CD14-positive monocyte (primary cell): ENCODE data around the gene SH3BGRL2. TPM values are rescaled to one million over a fixed set of nuclear protein-coding genes. Genes with fewer than 3 reads are reported as not detected.

Experiments
- DNase-seq, 3 donors: peaks; one replicate each; pipeline ENCODE4 v3.0.0-alpha.2; 2011 to 2022
- H2AFZ ChIP-seq: 2 replicates; pipeline ENCODE4 v1.6.0; 2012; ENCODE audit warnings: mild to moderate bottlenecking, low read depth, low read length, inconsistent platforms; ENCODE audit not compliant: insufficient read depth, poor library complexity, severe bottlenecking
- H3K27ac ChIP-seq, 2 donors: 1 replicate in 1 of 2; 2 replicates in 1 of 2; pipeline ENCODE4 v1.5.1; 2012 to 2013; ENCODE audit warnings: low read length in 2 of 2, control low read depth in 1 of 2, inconsistent platforms in 1 of 2, low read depth in 1 of 2, mild to moderate bottlenecking in 1 of 2
- H3K27me3 ChIP-seq, 2 donors: one replicate each; pipeline versions ENCODE4 v1.6.0 to v1.6.1; 2011 to 2013; ENCODE audit warnings: low read length in 2 of 2; ENCODE audit not compliant: control insufficient read depth in 2 of 2, insufficient read depth in 2 of 2
- H3K36me3 ChIP-seq, 2 donors: replicated peaks in 1 of 2; 1 replicate in 1 of 2; 2 replicates in 1 of 2; pipeline versions ENCODE4 v1.5.1 to v1.6.1; 2012 to 2013; ENCODE audit warnings: low read length in 2 of 2, control low read depth in 1 of 2, inconsistent platforms in 1 of 2, mild to moderate bottlenecking in 1 of 2; ENCODE audit not compliant: insufficient read depth in 2 of 2, control insufficient read depth in 1 of 2
- H3K4me1 ChIP-seq, 2 donors: 1 replicate in 1 of 2; 2 replicates in 1 of 2; pipeline versions ENCODE4 v1.5.1 to v1.6.1; 2012 to 2013; ENCODE audit warnings: low read length in 2 of 2, control low read depth in 1 of 2, inconsistent platforms in 1 of 2, mild to moderate bottlenecking in 1 of 2, moderate library complexity in 1 of 2; ENCODE audit not compliant: insufficient read depth in 2 of 2, control insufficient read depth in 1 of 2
- H3K4me2 ChIP-seq: replicated peaks from 2 replicates; pipeline ENCODE3; 2012; ENCODE audit warnings: low read length, moderate library complexity, mild to moderate bottlenecking; ENCODE audit not compliant: poor library complexity, severe bottlenecking; ENCODE audit errors: extremely low read depth
- H3K4me3 ChIP-seq, 3 experiments: fragments of 200-600 bp in 1 of 3; sonication (generic) in 1 of 3; replicated peaks in 1 of 3; 1 replicate in 2 of 3; 2 replicates in 1 of 3; pipeline ENCODE4 v1.5.1; 2011 to 2013; ENCODE audit warnings: low read length in 3 of 3, mild to moderate bottlenecking in 3 of 3, control low read depth in 2 of 3, low read depth in 2 of 3, inconsistent platforms in 1 of 3, moderate library complexity in 1 of 3
- H3K79me2 ChIP-seq: 2 replicates; pipeline ENCODE4 v1.6.0; 2012; ENCODE audit warnings: mild to moderate bottlenecking, control low read depth, inconsistent platforms, low read length, moderate library complexity; ENCODE audit not compliant: insufficient read depth
- H3K9ac ChIP-seq: 2 replicates; pipeline ENCODE4 v1.6.0; 2017; ENCODE audit warnings: low read length, mild to moderate bottlenecking; ENCODE audit not compliant: insufficient read depth, poor library complexity, severe bottlenecking
- H3K9me3 ChIP-seq, 2 donors: replicated peaks in 1 of 2; 1 replicate in 1 of 2; 2 replicates in 1 of 2; pipeline versions ENCODE4 v1.5.1 to v1.6.1; 2012 to 2013; ENCODE audit warnings: low read length in 2 of 2, control low read depth in 1 of 2; ENCODE audit not compliant: control insufficient read depth in 1 of 2, insufficient read depth in 1 of 2
- H4K20me1 ChIP-seq: 2 replicates; pipeline ENCODE4 v1.6.0; 2012; ENCODE audit warnings: mild to moderate bottlenecking, low read length, control low read depth, moderate library complexity; ENCODE audit not compliant: insufficient read depth
- H3K27ac Mint-ChIP-seq, 7 donors: one replicate each; pipeline ENCODE4 v1.8.0; 2020; ENCODE audit warnings: mild to moderate bottlenecking in 7 of 7, mixed read lengths in 7 of 7, moderate library complexity in 6 of 7, inconsistent platforms in 2 of 7
- H3K27me3 Mint-ChIP-seq, 3 donors: one replicate each; pipeline ENCODE4 v1.8.0; 2021 to 2022; ENCODE audit warnings: low read depth in 3 of 3, mild to moderate bottlenecking in 3 of 3, mixed read lengths in 3 of 3, moderate library complexity in 3 of 3, inconsistent platforms in 1 of 3
- H3K36me3 Mint-ChIP-seq, 2 donors: one replicate each; pipeline ENCODE4 v1.8.0; 2020; ENCODE audit warnings: mixed read lengths in 2 of 2, inconsistent platforms in 1 of 2, mild to moderate bottlenecking in 1 of 2
- H3K4me1 Mint-ChIP-seq: one replicate; pipeline ENCODE4 v1.8.0; 2020; ENCODE audit warnings: mild to moderate bottlenecking, mixed read lengths
- H3K4me3 Mint-ChIP-seq, 2 donors: one replicate each; pipeline ENCODE4 v1.8.0; 2020; ENCODE audit warnings: mild to moderate bottlenecking in 2 of 2, mixed read lengths in 2 of 2, moderate library complexity in 1 of 2
- H3K9me3 Mint-ChIP-seq, 7 donors: one replicate each; pipeline ENCODE4 v1.8.0; 2020 to 2022; ENCODE audit warnings: mixed read lengths in 7 of 7, mild to moderate bottlenecking in 6 of 7, moderate library complexity in 6 of 7, inconsistent platforms in 2 of 7
- WGBS: methylation state at CpG from one replicate; pipeline ENCODE4 v1.1.5; 2013; ENCODE audit warnings: missing lambda C conversion rate; ENCODE audit not compliant: insufficient coverage; 5-methylcytosine and 5-hydroxymethylcytosine counted together
- intact Hi-C, 2 donors: fragments of 100-400 bp; cut with micrococcal nuclease; formaldehyde crosslinking; loops; one replicate each; pipeline versions ENCODE4 v1.15.0 to v1.15.1; 2023
- polyA plus RNA-seq, 3 donors: library from polyadenylated mRNA; depleted of rRNA in 1 of 3; unstranded in 2 of 3; stranded (reverse) in 1 of 3; fragments of 300-500 nt in 2 of 3; fragments of >200 nt in 1 of 3; fragmentation: Illumina TruSeq in 2 of 3; gene quantifications; 1 replicate in 2 of 3; 2 replicates in 1 of 3; pipeline ENCODE4 v1.2.3, GENCODE V29; 2012 to 2021
- TF ChIP-seq, protein P1 (sequence below): fragments of 200-600 bp; IDR thresholded peaks from one replicate; pipeline ENCODE4 v1.8.0; 2022; ENCODE audit warnings: antibody characterized with exemption, mild to moderate bottlenecking

The SH3BGRL2 gene
- polyA plus RNA-seq, 3 donors = 0.03 to 0.30 (median 0.28) TPM

GRCh38 chr6:79670789-79671188, 39.7 kb downstream of the SH3BGRL2 start:
- Mint-ChIP-seq H3K27ac (no peak overlapping the region), H3K4me1 (no peaks in the 10 kb centered on the region), H3K36me3 (no peaks in the 10 kb centered on the region), H3K4me3 (no peak overlapping the region), H3K9me3 (no peaks in the 10 kb centered on the region), H3K27me3 (peaks cover 0 to 1% (median 0%) of the 10 kb centered on the region in 3 donors)
- no peaks in the 10 kb centered on the region for H3K27me3 ChIP-seq
- TF ChIP-seq, protein P1, sequence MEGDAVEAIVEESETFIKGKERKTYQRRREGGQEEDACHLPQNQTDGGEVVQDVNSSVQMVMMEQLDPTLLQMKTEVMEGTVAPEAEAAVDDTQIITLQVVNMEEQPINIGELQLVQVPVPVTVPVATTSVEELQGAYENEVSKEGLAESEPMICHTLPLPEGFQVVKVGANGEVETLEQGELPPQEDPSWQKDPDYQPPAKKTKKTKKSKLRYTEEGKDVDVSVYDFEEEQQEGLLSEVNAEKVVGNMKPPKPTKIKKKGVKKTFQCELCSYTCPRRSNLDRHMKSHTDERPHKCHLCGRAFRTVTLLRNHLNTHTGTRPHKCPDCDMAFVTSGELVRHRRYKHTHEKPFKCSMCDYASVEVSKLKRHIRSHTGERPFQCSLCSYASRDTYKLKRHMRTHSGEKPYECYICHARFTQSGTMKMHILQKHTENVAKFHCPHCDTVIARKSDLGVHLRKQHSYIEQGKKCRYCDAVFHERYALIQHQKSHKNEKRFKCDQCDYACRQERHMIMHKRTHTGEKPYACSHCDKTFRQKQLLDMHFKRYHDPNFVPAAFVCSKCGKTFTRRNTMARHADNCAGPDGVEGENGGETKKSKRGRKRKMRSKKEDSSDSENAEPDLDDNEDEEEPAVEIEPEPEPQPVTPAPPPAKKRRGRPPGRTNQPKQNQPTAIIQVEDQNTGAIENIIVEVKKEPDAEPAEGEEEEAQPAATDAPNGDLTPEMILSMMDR = no peak
- WGBS = no CpG with 5 or more reads among the region's 2 CpGs
- H3K4me3 ChIP-seq = no peak overlapping the region
- no peak overlapping the region for H3K27ac ChIP-seq
- no peak for DNase-seq
- intact Hi-C loops = no loop called here
- no peak overlapping the region for H3K4me2 ChIP-seq
- no peaks in the 10 kb centered on the region for H4K20me1 ChIP-seq
- no peak overlapping the region for H2AFZ ChIP-seq
- no peaks in the 10 kb centered on the region for H3K9me3 ChIP-seq
- no peaks in the 10 kb centered on the region for H3K36me3 ChIP-seq
- H3K79me2 ChIP-seq = no peaks in the 10 kb centered on the region
- no peak overlapping the region for H3K9ac ChIP-seq
- H3K4me1 ChIP-seq = no peaks in the 10 kb centered on the region

- Mint-ChIP-seq H3K9me3 (no peaks in the 10 kb centered on the region), H3K27me3 (peaks cover 0 to 1% (median 0%) of the 10 kb centered on the region in 3 donors), H3K4me3 (no peak overlapping the region), H3K36me3 (no peaks in the 10 kb centered on the region), H3K4me1 (no peaks in the 10 kb centered on the region), H3K27ac (no peak overlapping the region)
- H3K4me2 ChIP-seq = no peak overlapping the region
- intact Hi-C loops = no loop called here
- H3K36me3 ChIP-seq = no peaks in the 10 kb centered on the region
- TF ChIP-seq, protein P1 = no peak
- H3K4me3 ChIP-seq = no peak overlapping the region
- no peaks in the 10 kb centered on the region for H3K9me3 ChIP-seq
- no peak overlapping the region for H3K27ac ChIP-seq
- no peak overlapping the region for H3K9ac ChIP-seq
- H4K20me1 ChIP-seq = no peaks in the 10 kb centered on the region
- H3K79me2 ChIP-seq = no peaks in the 10 kb centered on the region
- H3K4me1 ChIP-seq = no peaks in the 10 kb centered on the region
- DNase-seq = no peak
- no peaks in the 10 kb centered on the region for H3K27me3 ChIP-seq
- H2AFZ ChIP-seq = no peak overlapping the region
- 21% methylated on average over 3 of the region's 4 CpGs for WGBS
Measured at GRCh38 chr6:79671600-79672266, 40.6 kb downstream of the SH3BGRL2 start.
